Endothelial cell of umbilical vein (primary cell): Measurements from ENCODE around the gene CHRNA9. TPM values are rescaled to one million over a fixed set of nuclear protein-coding genes. Genes with fewer than 3 reads are reported as not detected.

Experiments
- BruUV-seq: library from RNA; stranded (reverse); fragments of 400-500 nt; replicated peaks from 2 replicates; lab custom pipeline; 2021; lab: Mats Ljungman, UMichigan
- CTCF ChIA-PET: fragments of 300-600, 350-600 bp; sonication (Branson Sonifier 250); formaldehyde crosslinking; loops from one replicate; lab custom pipeline; 2021; ENCODE audit warnings: antibody characterized with exemption, inconsistent platforms; lab: Charles Lee
- POLR2A ChIA-PET: fragments of 300-600, 350-600 bp; sonication (Branson Sonifier 250); formaldehyde crosslinking; loops from one replicate; lab custom pipeline; 2021; ENCODE audit warnings: antibody characterized with exemption, inconsistent platforms; lab: Charles Lee
- DNase-seq: peaks from one replicate; pipeline ENCODE4 v3.0.0-alpha.2; 2011; ENCODE audit warnings: low read depth, low spot score
- FAIRE-seq: peaks from 2 replicates; lab custom pipeline; 2011; peaks lifted over from hg19 to GRCh38; lab: Jason Lieb, UNC
- H2AFZ ChIP-seq: 2 replicates; pipeline ENCODE4 v1.6.0; 2012; ENCODE audit warnings: low read depth, low read length, control low read depth, inconsistent platforms
- H3K27ac ChIP-seq: 2 replicates; pipeline ENCODE4 v1.5.1; 2011; ENCODE audit warnings: low read depth, mild to moderate bottlenecking, control low read depth, low read length, moderate library complexity; ENCODE audit not compliant: insufficient read depth
- H3K27me3 ChIP-seq, 2 experiments: 2 replicates each; pipeline versions ENCODE4 v1.6.0 to v1.6.1; 2011; ENCODE audit warnings: low read length in 2 of 2, mixed read lengths in 1 of 2; ENCODE audit not compliant: control insufficient read depth in 2 of 2, insufficient read depth in 2 of 2
- H3K36me3 ChIP-seq, 2 experiments: 2 replicates in 1 of 2; 3 replicates in 1 of 2; pipeline ENCODE4 v1.5.1; 2011; ENCODE audit warnings: low read length in 2 of 2, mild to moderate bottlenecking in 1 of 2, moderate library complexity in 1 of 2; ENCODE audit not compliant: control insufficient read depth in 2 of 2, insufficient read depth in 2 of 2; ENCODE audit errors: extremely low read depth in 1 of 2
- H3K4me1 ChIP-seq: 3 replicates; pipeline ENCODE4 v1.5.1; 2011; ENCODE audit warnings: mild to moderate bottlenecking, low read length; ENCODE audit not compliant: control insufficient read depth, insufficient read depth; ENCODE audit errors: extremely low read depth
- H3K4me2 ChIP-seq: 2 replicates; pipeline ENCODE4 v1.6.1; 2011; ENCODE audit warnings: low read length, control low read depth, mixed read lengths; ENCODE audit not compliant: insufficient read depth
- H3K4me3 ChIP-seq, 3 experiments: fragments of 200-600 bp in 1 of 3; sonication (generic), shearing (Covaris generic) in 1 of 3; replicated peaks in 1 of 3; 2 replicates each; pipeline ENCODE4 v1.5.1; 2011 to 2016; ENCODE audit warnings: control low read depth in 3 of 3, low read length in 3 of 3, mild to moderate bottlenecking in 2 of 3, inconsistent platforms in 1 of 3, low read depth in 1 of 3, moderate library complexity in 1 of 3; ENCODE audit not compliant: insufficient read depth in 1 of 3
- H3K79me2 ChIP-seq: 2 replicates; pipeline ENCODE4 v1.6.0; 2012; ENCODE audit warnings: low read length, inconsistent platforms; ENCODE audit not compliant: control insufficient read depth, insufficient read depth
- H3K9ac ChIP-seq: replicated peaks from 2 replicates; pipeline ENCODE3; 2011; ENCODE audit warnings: low read length, control low read depth; ENCODE audit not compliant: insufficient read depth; ENCODE audit errors: extremely low read depth
- H3K9me1 ChIP-seq: replicated peaks from 3 replicates; pipeline ENCODE4 v1.6.0; 2011; ENCODE audit warnings: mild to moderate bottlenecking, low read length; ENCODE audit not compliant: control insufficient read depth, insufficient read depth; ENCODE audit errors: extremely low read depth
- H3K9me3 ChIP-seq: replicated peaks from 2 replicates; pipeline ENCODE4 v1.5.1; 2012; ENCODE audit warnings: low read length, inconsistent platforms; ENCODE audit not compliant: control insufficient read depth, insufficient read depth
- H4K20me1 ChIP-seq: replicated peaks from 2 replicates; pipeline ENCODE3; 2011; ENCODE audit warnings: mild to moderate bottlenecking, low read length; ENCODE audit not compliant: control insufficient read depth, insufficient read depth; ENCODE audit errors: extremely low read depth
- GATA2 ChIP-seq: IDR thresholded peaks from 2 replicates; pipeline ENCODE4 v1.7.0; 2011; ENCODE audit warnings: low read depth, mild to moderate bottlenecking, moderate library complexity, mixed read lengths, low read length; ENCODE audit not compliant: insufficient read length, insufficient read depth
- JUN ChIP-seq: IDR thresholded peaks from 2 replicates; pipeline ENCODE4 v1.6.1; 2011; ENCODE audit warnings: borderline replicate concordance, low read depth; ENCODE audit not compliant: insufficient read length, insufficient read depth
- POLR2AphosphoS5 ChIP-seq: IDR thresholded peaks from 2 replicates; pipeline ENCODE4 v1.6.1; 2012; ENCODE audit warnings: low read depth, mild to moderate bottlenecking, control low read depth, low read length, moderate library complexity; ENCODE audit not compliant: insufficient read depth
- dilution Hi-C: fragments of 300-500 bp; cut with MboI; formaldehyde crosslinking; loops from one replicate; pipeline ENCODE4 v1.15.0; 2019; ENCODE audit warnings: low sequenced_read_pairs; ENCODE audit not compliant: extremely low pct_ligation_motif_present
- intact Hi-C: fragments of 100-400 bp; cut with micrococcal nuclease; formaldehyde crosslinking; loops from one replicate; pipeline ENCODE4 v1.10.0; 2022
- polyA plus RNA-seq, 4 experiments: library from polyadenylated mRNA; depleted of rRNA in 3 of 4; stranded (reverse) in 3 of 4; unstranded in 1 of 4; fragments of >200 nt; gene quantifications; 2 replicates each; pipeline versions ENCODE4 v1.2.1 to v1.2.3, GENCODE V29; 2011 to 2012; ENCODE audit warnings: missing spikeins in 1 of 4
- total RNA-seq: library from RNA; stranded (reverse); gene quantifications from 2 replicates; pipeline ENCODE4 v1.2.3, GENCODE V29; 2021
- TF ChIP-seq, protein P1 (sequence below): IDR thresholded peaks from 2 replicates; pipeline ENCODE4 v1.6.1; 2011; ENCODE audit not compliant: insufficient read depth, insufficient read length
- TF ChIP-seq, protein P2 (sequence below), 2 donors: IDR thresholded peaks; 1 replicate in 1 of 2; 2 replicates in 1 of 2; pipeline ENCODE4 v1.5.1; 2011; ENCODE audit warnings: low read length in 2 of 2, mild to moderate bottlenecking in 2 of 2, moderate library complexity in 2 of 2, control low read depth in 1 of 2, inconsistent platforms in 1 of 2, low read depth in 1 of 2; ENCODE audit not compliant: insufficient read depth in 1 of 2; ENCODE audit errors: extremely low read depth in 1 of 2

CHRNA9 gene
- total and polyA plus RNA-seq, 2 donors (not counting 3 experiments of a cell fraction or from before 2014, with no cell fraction given), result not detected

DNA sequence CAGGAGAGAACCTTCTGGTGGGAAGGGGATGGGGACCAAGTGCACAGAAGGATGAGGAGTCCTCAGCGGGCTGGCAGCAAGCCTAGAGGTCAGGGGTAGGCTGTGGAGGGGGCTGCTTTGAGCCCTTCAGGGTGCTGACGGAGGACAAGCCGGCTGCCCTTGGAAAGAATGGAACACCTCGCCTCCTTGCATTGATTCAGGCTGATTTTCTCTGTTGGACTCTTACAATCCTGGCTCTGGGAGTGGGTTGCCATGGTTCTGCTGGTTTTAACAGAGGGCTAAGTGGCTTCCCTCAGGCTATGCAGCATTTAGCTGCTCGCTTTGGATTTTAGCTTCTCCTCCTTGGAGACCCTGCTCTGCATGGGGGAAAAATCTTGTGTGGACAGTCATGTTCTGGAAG lies 49.4 kb upstream of the CHRNA9 start:
- CTCF ChIA-PET, result no interaction called here
- no TSS peak for BruUV-seq

DNA sequence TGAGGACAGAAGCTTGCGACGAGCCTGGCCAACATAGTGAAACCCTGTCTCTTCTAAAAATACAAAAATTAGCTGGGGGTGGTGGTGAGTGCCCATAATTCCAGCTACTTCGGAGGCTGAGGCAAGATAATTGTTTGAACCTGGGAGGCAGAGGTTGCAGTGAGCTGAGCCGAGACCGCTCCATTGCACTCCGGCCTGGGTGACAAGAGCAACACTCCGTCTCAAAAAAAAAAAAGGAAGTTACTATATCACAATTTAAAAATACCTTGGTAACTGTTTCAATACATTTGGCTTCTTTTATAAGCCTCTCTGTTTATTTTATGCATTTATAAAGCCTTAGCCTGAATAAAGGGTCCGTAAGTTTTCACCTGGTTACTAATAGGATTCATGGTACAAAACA lies 46.6 kb upstream of the CHRNA9 start:
- ChIA-PET POLR2A (no interaction called here), CTCF (interaction anchor here (1.4 kb wide), 1 partner anchor 28 kb away, joined by 5 read pairs; no protein-coding TSS in a partner anchor)
- Histone ChIP-seq H3K9me3 (no peaks in the 10 kb centered on the region), H3K4me2 (no peak overlapping the region), H2AFZ (no peak overlapping the region), H4K20me1 (no peaks in the 10 kb centered on the region), H3K9ac (no peak overlapping the region), H3K4me3 (no peak overlapping the region), H3K4me1 (no peaks in the 10 kb centered on the region), H3K27me3 (peaks cover 0 to 2% of the 10 kb centered on the region in 2 experiments), H3K27ac (no peak overlapping the region), H3K36me3 (no peaks in the 10 kb centered on the region), H3K9me1 (no peaks in the 10 kb centered on the region), H3K79me2 (no peaks in the 10 kb centered on the region)
- DNase-seq, result no peak
- dilution Hi-C loops, result no loop called here
- TF ChIP-seq JUN, result no peak
- TF ChIP-seq POLR2AphosphoS5, result no peak
- FAIRE-seq, result no peak
- BruUV-seq, result no TSS peak
- intact Hi-C loops, result no loop called here

More for the DNA sequence above, 49.4 kb upstream of the CHRNA9 start:
- no peak overlapping the region for H3K4me2 ChIP-seq
- no peak overlapping the region for H3K4me3 ChIP-seq
- H2AFZ ChIP-seq, result no peak overlapping the region
- no peak overlapping the region for H3K9ac ChIP-seq
- no peaks in the 10 kb centered on the region for H3K9me1 ChIP-seq
- POLR2A ChIA-PET, result no interaction called here
- H3K4me1 ChIP-seq, result no peaks in the 10 kb centered on the region
- no peak overlapping the region for H3K27ac ChIP-seq
- H3K27me3 ChIP-seq, result peaks cover 0 to 2% of the 10 kb centered on the region in 2 experiments
- DNase-seq (no peak), FAIRE-seq (no peak)
- dilution Hi-C loops, result no loop called here
- H3K9me3 ChIP-seq, result no peaks in the 10 kb centered on the region
- intact Hi-C loops, result no loop called here
- TF ChIP-seq, protein P1, sequence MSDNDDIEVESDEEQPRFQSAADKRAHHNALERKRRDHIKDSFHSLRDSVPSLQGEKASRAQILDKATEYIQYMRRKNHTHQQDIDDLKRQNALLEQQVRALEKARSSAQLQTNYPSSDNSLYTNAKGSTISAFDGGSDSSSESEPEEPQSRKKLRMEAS, result no peak
- TF ChIP-seq, protein P2, sequence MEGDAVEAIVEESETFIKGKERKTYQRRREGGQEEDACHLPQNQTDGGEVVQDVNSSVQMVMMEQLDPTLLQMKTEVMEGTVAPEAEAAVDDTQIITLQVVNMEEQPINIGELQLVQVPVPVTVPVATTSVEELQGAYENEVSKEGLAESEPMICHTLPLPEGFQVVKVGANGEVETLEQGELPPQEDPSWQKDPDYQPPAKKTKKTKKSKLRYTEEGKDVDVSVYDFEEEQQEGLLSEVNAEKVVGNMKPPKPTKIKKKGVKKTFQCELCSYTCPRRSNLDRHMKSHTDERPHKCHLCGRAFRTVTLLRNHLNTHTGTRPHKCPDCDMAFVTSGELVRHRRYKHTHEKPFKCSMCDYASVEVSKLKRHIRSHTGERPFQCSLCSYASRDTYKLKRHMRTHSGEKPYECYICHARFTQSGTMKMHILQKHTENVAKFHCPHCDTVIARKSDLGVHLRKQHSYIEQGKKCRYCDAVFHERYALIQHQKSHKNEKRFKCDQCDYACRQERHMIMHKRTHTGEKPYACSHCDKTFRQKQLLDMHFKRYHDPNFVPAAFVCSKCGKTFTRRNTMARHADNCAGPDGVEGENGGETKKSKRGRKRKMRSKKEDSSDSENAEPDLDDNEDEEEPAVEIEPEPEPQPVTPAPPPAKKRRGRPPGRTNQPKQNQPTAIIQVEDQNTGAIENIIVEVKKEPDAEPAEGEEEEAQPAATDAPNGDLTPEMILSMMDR (IDR thresholded peaks at IDR 0.05; ENCODE audit: extremely low read depth in 1 of 2, insufficient read depth in 1 of 2, low read depth in 1 of 2, low read length in 2 of 2), result no peak
- TF ChIP-seq GATA2, result no peak
- no peaks in the 10 kb centered on the region for H3K36me3 ChIP-seq
- no peaks in the 10 kb centered on the region for H4K20me1 ChIP-seq
- no peaks in the 10 kb centered on the region for H3K79me2 ChIP-seq
